ENCODE data around the gene ADAP1.

The ADAP1 gene

DNA sequence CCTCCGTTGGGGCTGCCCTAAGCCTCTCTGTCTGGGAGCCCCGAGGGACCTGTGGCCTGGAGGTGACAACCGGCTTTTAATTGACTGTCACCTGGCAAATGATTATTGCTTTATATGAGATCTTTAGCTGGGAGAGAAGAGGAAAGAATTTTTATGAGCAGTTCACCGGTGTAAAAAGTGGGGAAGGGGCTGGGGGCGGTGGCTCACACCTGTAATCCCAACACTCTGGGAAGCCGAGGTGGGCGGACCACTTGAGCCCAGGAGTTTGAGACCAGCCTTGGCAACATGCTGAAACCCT, 23.5 kb upstream of the ADAP1 start:
- no peaks in the 10 kb centered on the region for H3K9me3 ChIP-seq (ENCODE audit: insufficient read depth, low read depth, low read length)
- H3K9me2 ChIP-seq (replicated peaks; ENCODE audit: low read depth, low read length) = no peaks in the 10 kb centered on the region
- H4K20me1 ChIP-seq (ENCODE audit: insufficient read depth, low read length, poor library complexity, severe bottlenecking) = peaks cover 19% of the 10 kb centered on the region
- H3K4me2 ChIP-seq (ENCODE audit: low read depth, low read length, poor library complexity, severe bottlenecking) = peak overlapping the region; percentile 54
- TF ChIP-seq, protein P1, sequence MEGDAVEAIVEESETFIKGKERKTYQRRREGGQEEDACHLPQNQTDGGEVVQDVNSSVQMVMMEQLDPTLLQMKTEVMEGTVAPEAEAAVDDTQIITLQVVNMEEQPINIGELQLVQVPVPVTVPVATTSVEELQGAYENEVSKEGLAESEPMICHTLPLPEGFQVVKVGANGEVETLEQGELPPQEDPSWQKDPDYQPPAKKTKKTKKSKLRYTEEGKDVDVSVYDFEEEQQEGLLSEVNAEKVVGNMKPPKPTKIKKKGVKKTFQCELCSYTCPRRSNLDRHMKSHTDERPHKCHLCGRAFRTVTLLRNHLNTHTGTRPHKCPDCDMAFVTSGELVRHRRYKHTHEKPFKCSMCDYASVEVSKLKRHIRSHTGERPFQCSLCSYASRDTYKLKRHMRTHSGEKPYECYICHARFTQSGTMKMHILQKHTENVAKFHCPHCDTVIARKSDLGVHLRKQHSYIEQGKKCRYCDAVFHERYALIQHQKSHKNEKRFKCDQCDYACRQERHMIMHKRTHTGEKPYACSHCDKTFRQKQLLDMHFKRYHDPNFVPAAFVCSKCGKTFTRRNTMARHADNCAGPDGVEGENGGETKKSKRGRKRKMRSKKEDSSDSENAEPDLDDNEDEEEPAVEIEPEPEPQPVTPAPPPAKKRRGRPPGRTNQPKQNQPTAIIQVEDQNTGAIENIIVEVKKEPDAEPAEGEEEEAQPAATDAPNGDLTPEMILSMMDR (conservative IDR thresholded peaks at IDR 0.05; ENCODE audit: low read length) = no peak
- TF ChIP-seq EZH2phosphoT487 (IDR thresholded peaks at IDR 0.05; ENCODE audit: borderline replicate concordance) = no peak
- peaks cover 23% of the 10 kb centered on the region for H3K79me2 ChIP-seq (ENCODE audit: insufficient read depth, low read length)
- H3F3A ChIP-seq (ENCODE audit: low read depth) = peaks cover 4% of the 10 kb centered on the region; the same call in 1 of the 2 replicates
- no peaks in the 10 kb centered on the region for H3K27me3 ChIP-seq (ENCODE audit: insufficient read depth, low read length, poor library complexity, severe bottlenecking)
- H2AFZ ChIP-seq (ENCODE audit: low read length) = no peak overlapping the region
- peak overlapping the region; percentile 26 for H3K4me3 ChIP-seq (ENCODE audit: low read length, poor library complexity, severe bottlenecking)
- H3K4me1 ChIP-seq (ENCODE audit: insufficient read depth, low read length, poor library complexity, severe bottlenecking) = peaks cover 59% of the 10 kb centered on the region
- H3K36me3 ChIP-seq (ENCODE audit: insufficient read depth, low read length) = no peaks in the 10 kb centered on the region; the same call in 1 of the 2 replicates
- H3K9ac ChIP-seq (ENCODE audit: low read depth, low read length, poor library complexity, severe bottlenecking) = peak overlapping the region; percentile 71

DNA sequence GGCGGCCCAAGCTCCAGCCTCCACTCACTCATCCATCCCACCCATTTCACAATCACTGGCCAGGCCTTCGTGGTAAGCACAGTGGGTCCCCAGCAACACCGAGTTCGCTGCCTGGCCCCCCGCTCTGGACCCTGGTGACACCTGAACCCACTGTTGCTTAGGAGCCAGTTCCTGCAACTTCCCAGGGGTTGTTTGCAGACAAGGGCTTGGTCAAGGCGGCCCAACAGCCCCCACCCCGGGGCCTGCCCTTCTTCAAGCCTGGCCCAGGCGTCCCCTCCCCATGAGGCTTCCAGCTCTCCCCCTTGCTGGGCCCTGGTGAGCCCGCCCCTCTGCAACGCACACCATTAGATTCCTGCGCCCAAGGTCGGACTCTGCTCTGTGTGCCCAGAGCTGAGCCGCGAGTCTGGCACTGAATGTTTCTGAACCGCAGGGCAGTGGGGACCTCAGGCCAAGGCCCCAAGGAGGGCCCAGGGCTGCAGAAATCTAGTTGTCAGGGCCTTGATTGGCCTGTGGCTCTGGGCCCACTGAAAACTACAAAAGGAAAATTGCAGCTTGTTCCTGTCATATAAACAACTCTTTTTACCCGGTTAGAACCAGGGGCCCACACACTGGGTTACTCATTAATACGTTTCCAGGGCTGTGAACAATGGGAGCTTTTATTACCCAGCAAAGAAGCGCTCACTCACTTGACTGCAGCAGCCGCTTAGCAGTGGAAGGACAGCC, 23.0 kb upstream of the ADAP1 start:
- Histone ChIP-seq H4K20me1 (ENCODE audit: insufficient read depth, low read length, poor library complexity, severe bottlenecking) (peaks cover 24% of the 10 kb centered on the region), H3K4me1 (ENCODE audit: insufficient read depth, low read length, poor library complexity, severe bottlenecking) (peaks cover 59% of the 10 kb centered on the region), H3K9ac (ENCODE audit: low read depth, low read length, poor library complexity, severe bottlenecking) (peak overlapping the region; percentile 71)

DNA sequence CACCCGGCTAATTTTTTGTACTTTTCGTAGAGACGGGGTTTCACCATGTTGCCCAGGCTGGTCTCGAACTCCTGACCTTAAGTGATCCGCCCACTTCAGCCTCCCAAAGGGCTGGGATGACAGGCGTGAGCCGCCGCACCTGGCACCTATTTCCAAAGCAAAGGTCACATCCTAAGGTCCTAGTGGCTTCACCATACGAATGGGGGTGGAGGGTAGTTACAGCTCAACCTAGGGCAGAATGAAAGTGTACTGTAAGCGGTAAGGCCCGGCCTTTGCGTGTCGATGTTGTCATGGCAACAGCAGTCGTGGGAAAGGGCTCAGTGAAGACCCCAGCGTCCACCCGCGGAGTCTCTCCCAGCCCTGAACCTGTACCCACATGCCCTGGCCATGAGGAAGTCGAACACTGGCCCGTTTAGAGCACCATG, 22.4 kb upstream of the ADAP1 start:
- Histone ChIP-seq H4K20me1 (ENCODE audit: insufficient read depth, low read length, poor library complexity, severe bottlenecking) (peaks cover 28% of the 10 kb centered on the region), H3K4me3 (ENCODE audit: low read length, poor library complexity, severe bottlenecking) (peak overlapping the region; percentile 26), H3K36me3 (ENCODE audit: insufficient read depth, low read length) (peaks cover 9% of the 10 kb centered on the region; the same call in 1 of the 2 replicates), H3K9me2 (replicated peaks; ENCODE audit: low read depth, low read length) (no peaks in the 10 kb centered on the region), H3K27me3 (ENCODE audit: insufficient read depth, low read length, poor library complexity, severe bottlenecking) (no peaks in the 10 kb centered on the region), H3K79me2 (ENCODE audit: insufficient read depth, low read length) (peaks cover 34% of the 10 kb centered on the region), H3K9me3 (ENCODE audit: insufficient read depth, low read depth, low read length) (no peaks in the 10 kb centered on the region), H3K9ac (ENCODE audit: low read depth, low read length, poor library complexity, severe bottlenecking) (peak overlapping the region; percentile 71), H3F3A (ENCODE audit: low read depth) (peaks cover 4% of the 10 kb centered on the region; the same call in 1 of the 2 replicates), H3K4me2 (ENCODE audit: low read depth, low read length, poor library complexity, severe bottlenecking) (peak overlapping the region; percentile 54), H3K4me1 (ENCODE audit: insufficient read depth, low read length, poor library complexity, severe bottlenecking) (peaks cover 58% of the 10 kb centered on the region), H2AFZ (ENCODE audit: low read length) (no peak overlapping the region)
- TF ChIP-seq EZH2phosphoT487 (IDR thresholded peaks at IDR 0.05; ENCODE audit: borderline replicate concordance) = no peak
- TF ChIP-seq, protein P1 (conservative IDR thresholded peaks at IDR 0.05; ENCODE audit: low read length) = no peak

More for the DNA sequence above, 23.0 kb upstream of the ADAP1 start:
- Histone ChIP-seq H3K27me3 (ENCODE audit: insufficient read depth, low read length, poor library complexity, severe bottlenecking) (no peaks in the 10 kb centered on the region), H3K9me3 (ENCODE audit: insufficient read depth, low read depth, low read length) (no peaks in the 10 kb centered on the region), H3K4me3 (ENCODE audit: low read length, poor library complexity, severe bottlenecking) (peak overlapping the region; percentile 26), H3K4me2 (ENCODE audit: low read depth, low read length, poor library complexity, severe bottlenecking) (peak overlapping the region; percentile 54), H2AFZ (ENCODE audit: low read length) (peak overlapping the region; percentile 22; the same call in 1 of the 2 replicates), H3K9me2 (replicated peaks; ENCODE audit: low read depth, low read length) (no peaks in the 10 kb centered on the region), H3K36me3 (ENCODE audit: insufficient read depth, low read length) (peaks cover 4% of the 10 kb centered on the region; the same call in 1 of the 2 replicates), H3K79me2 (ENCODE audit: insufficient read depth, low read length) (peaks cover 28% of the 10 kb centered on the region), H3F3A (ENCODE audit: low read depth) (peaks cover 4% of the 10 kb centered on the region; the same call in 1 of the 2 replicates)
- TF ChIP-seq, protein P1 (conservative IDR thresholded peaks at IDR 0.05; ENCODE audit: low read length) = no peak
- TF ChIP-seq EZH2phosphoT487 (IDR thresholded peaks at IDR 0.05; ENCODE audit: borderline replicate concordance) = no peak

Measured in Loucy (cell line).